Testis (tissue), 3 donors: Measurements from ENCODE around the gene PDZD8. TPM values are rescaled to one million over a fixed set of nuclear protein-coding genes. Genes with fewer than 3 reads are reported as not detected.

Experiments used
- DNase-seq: peaks from one replicate; pipeline ENCODE4 v3.0.0-alpha.2; 2019
- H3K27ac ChIP-seq, 2 donors: fragments of 200-600 bp; sonication (generic); one replicate each; pipeline ENCODE4 v1.5.1; 2019
- H3K27me3 ChIP-seq: fragments of 200-600 bp; sonication (generic); one replicate; pipeline ENCODE4 v1.5.1; 2019
- H3K36me3 ChIP-seq: fragments of 200-600 bp; sonication (generic); one replicate; pipeline ENCODE4 v1.5.1; 2017; ENCODE audit warnings: low read depth; ENCODE audit errors: missing control alignments
- H3K4me1 ChIP-seq: fragments of 200-600 bp; sonication (generic); one replicate; pipeline ENCODE4 v1.5.1; 2019
- H3K4me3 ChIP-seq, 2 donors: fragments of 200-600 bp; sonication (generic); one replicate each; pipeline ENCODE4 v1.5.1; 2017 to 2019
- H3K9me3 ChIP-seq: fragments of 200-600 bp; sonication (generic); one replicate; pipeline ENCODE4 v1.5.1; 2017
- POLR2A ChIP-seq: fragments of 450-650 bp; IDR thresholded peaks from one replicate; pipeline ENCODE4 v1.6.1; 2017; ENCODE audit warnings: antibody characterized with exemption, mild to moderate bottlenecking, moderate library complexity
- WGBS, 2 donors: methylation state at CpG; one replicate each; pipeline ENCODE4 v1.1.5; 2018; 5-methylcytosine and 5-hydroxymethylcytosine counted together
- intact Hi-C: fragments of 100-400 bp; cut with DNase I; formaldehyde crosslinking; loops from one replicate; pipeline ENCODE4 v1.15.1; 2023; ENCODE audit warnings: low total_unique reads
- polyA plus RNA-seq: library from polyadenylated mRNA; stranded (reverse); fragments of 350-450 nt; fragmentation: Illumina TruSeq; extraction: RNeasy Lipid Tissue Mini Kit (QIAGEN cat#74804); gene quantifications from one replicate; pipeline ENCODE4 v1.2.3, GENCODE V29; 2014; ENCODE audit warnings: low read depth, low replicate concordance; ENCODE audit not compliant: insufficient read depth
- total RNA-seq, 2 donors: library from RNA; depleted of rRNA; stranded (reverse); fragments of >200 nt; gene quantifications; one replicate each; pipeline ENCODE4 v1.2.3, GENCODE V29; 2016
- TF ChIP-seq, protein P1 (sequence below), 3 experiments: fragments of 450-650 bp in 2 of 3; fragments of 200-600 bp in 1 of 3; sonication (generic) in 1 of 3; IDR thresholded peaks; one replicate each; pipeline ENCODE4 v1.5.1; 2016 to 2019; ENCODE audit warnings: antibody characterized with exemption in 3 of 3, mild to moderate bottlenecking in 2 of 3, moderate library complexity in 1 of 3

Gene PDZD8
- total and polyA plus RNA-seq, 3 donors from 2014 or later = 49.6 to 120 (median 107) TPM

- TF ChIP-seq, protein P1, sequence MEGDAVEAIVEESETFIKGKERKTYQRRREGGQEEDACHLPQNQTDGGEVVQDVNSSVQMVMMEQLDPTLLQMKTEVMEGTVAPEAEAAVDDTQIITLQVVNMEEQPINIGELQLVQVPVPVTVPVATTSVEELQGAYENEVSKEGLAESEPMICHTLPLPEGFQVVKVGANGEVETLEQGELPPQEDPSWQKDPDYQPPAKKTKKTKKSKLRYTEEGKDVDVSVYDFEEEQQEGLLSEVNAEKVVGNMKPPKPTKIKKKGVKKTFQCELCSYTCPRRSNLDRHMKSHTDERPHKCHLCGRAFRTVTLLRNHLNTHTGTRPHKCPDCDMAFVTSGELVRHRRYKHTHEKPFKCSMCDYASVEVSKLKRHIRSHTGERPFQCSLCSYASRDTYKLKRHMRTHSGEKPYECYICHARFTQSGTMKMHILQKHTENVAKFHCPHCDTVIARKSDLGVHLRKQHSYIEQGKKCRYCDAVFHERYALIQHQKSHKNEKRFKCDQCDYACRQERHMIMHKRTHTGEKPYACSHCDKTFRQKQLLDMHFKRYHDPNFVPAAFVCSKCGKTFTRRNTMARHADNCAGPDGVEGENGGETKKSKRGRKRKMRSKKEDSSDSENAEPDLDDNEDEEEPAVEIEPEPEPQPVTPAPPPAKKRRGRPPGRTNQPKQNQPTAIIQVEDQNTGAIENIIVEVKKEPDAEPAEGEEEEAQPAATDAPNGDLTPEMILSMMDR (IDR thresholded peaks at IDR 0.05) = no peak
- no peak for TF ChIP-seq POLR2A
- 67 to 69% methylated on average over 5 of the region's 5 CpGs for WGBS, 2 donors
- Histone ChIP-seq H3K27ac (no peak overlapping the region), H3K27me3 (no peaks in the 10 kb centered on the region), H3K4me1 (no peaks in the 10 kb centered on the region), H3K4me3 (no peak overlapping the region), H3K36me3 (no peaks in the 10 kb centered on the region), H3K9me3 (no peaks in the 10 kb centered on the region)
- intact Hi-C loops = no loop called here
- no peak for DNase-seq
These were observed 33.5 kb upstream of the PDZD8 start for GRCh38 chr10:117408436-117409384.

GRCh38 chr10:117405730-117406129, 30.5 kb upstream of the PDZD8 start:
- WGBS, 2 donors = 78 to 83% methylated on average over 3 of the region's 3 CpGs
- H3K27ac ChIP-seq = no peak overlapping the region
- no peaks in the 10 kb centered on the region for H3K36me3 ChIP-seq
- no peak for DNase-seq
- TF ChIP-seq, protein P1 (IDR thresholded peaks at IDR 0.05) = no peak
- TF ChIP-seq POLR2A = no peak
- no peaks in the 10 kb centered on the region for H3K27me3 ChIP-seq
- no peak overlapping the region for H3K4me3 ChIP-seq
- no peaks in the 10 kb centered on the region for H3K4me1 ChIP-seq
- H3K9me3 ChIP-seq = no peaks in the 10 kb centered on the region
- intact Hi-C loops = no loop called here

- DNase-seq = no peak
- H3K4me3 ChIP-seq = no peak overlapping the region
- intact Hi-C loops = no loop called here
- H3K27ac ChIP-seq = no peak overlapping the region
- H3K9me3 ChIP-seq = no peaks in the 10 kb centered on the region
- WGBS, 2 donors = 88 to 89% methylated on average over 3 of the region's 3 CpGs
- no peaks in the 10 kb centered on the region for H3K4me1 ChIP-seq
- TF ChIP-seq, protein P1 (IDR thresholded peaks at IDR 0.05) = no peak
- TF ChIP-seq POLR2A = no peak
- H3K36me3 ChIP-seq = no peaks in the 10 kb centered on the region
- H3K27me3 ChIP-seq = no peaks in the 10 kb centered on the region
These were observed 25.1 kb upstream of the PDZD8 start for GRCh38 chr10:117400329-117400728.

DNA sequence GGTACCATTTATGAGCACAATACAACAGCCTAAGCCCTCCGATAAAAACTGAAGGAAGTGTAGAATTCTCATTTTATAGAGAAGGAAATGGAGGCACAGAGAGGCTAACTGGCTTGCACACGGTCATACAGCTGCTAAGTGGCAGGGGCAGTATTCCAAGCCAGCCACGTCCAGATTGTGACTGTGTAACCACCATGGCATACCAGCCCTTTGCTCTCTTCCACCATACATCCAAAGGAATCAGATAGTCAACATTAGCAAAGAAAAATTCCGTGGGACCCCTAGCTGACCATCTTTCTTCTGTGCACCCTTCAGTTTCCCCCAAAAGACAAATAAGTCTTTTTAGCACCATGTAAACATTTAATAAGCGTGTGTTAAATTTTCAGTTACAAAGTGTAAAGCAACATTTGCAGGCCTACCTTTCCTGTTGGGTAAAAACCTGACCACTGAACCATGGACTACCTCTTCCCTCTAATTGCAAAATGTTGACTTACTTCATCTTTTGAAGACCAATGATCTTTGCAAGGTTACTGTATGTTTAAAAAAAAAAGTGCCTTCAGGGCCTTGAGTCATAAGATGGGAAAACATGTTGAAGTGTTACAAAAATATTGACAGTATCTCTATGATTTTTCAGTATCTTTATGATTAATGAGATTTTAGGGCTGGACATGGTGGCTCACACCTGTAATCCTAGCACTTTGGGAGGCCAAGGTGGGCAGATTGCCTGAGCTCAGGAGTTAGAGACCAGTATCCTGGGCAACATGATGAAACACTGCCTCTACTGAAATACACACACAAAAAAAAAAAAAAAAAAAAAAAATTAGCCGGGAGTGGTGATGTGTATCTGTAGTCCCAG, 24.3 kb upstream of the PDZD8 start:
- H3K4me3 ChIP-seq = no peak overlapping the region
- intact Hi-C loops = no loop called here
- 86 to 92% methylated on average over 6 of the region's 6 CpGs for WGBS, 2 donors
- no peaks in the 10 kb centered on the region for H3K9me3 ChIP-seq
- TF ChIP-seq, protein P1 (IDR thresholded peaks at IDR 0.05) = no peak
- no peak for TF ChIP-seq POLR2A
- no peak for DNase-seq
- no peak overlapping the region for H3K27ac ChIP-seq
- H3K27me3 ChIP-seq = no peaks in the 10 kb centered on the region
- no peaks in the 10 kb centered on the region for H3K4me1 ChIP-seq
- no peaks in the 10 kb centered on the region for H3K36me3 ChIP-seq
